Suprapubic skin (tissue), 3 donors: ENCODE measurements around the gene CLDN14.

ENCODE experiments used
- CTCF ChIP-seq, 2 donors: fragments of 200-600 bp in 1 of 2; fragments of 450-650 bp in 1 of 2; sonication (generic) in 1 of 2; IDR thresholded peaks; one replicate each; pipeline ENCODE4 v1.5.1; 2016 to 2019; ENCODE audit warnings: antibody characterized with exemption in 2 of 2, mild to moderate bottlenecking in 1 of 2, moderate library complexity in 1 of 2
- POLR2AphosphoS5 ChIP-seq, 3 donors: sonication (generic); formaldehyde crosslinking; IDR thresholded peaks; one replicate each; pipeline ENCODE4 v1.6.1; 2017; ENCODE audit warnings: antibody characterized with exemption in 3 of 3

- TF ChIP-seq CTCF (IDR thresholded peaks at IDR 0.05) (no peak), POLR2AphosphoS5 (IDR thresholded peaks at IDR 0.05) (no peak)
These were observed 30.2 kb upstream of the CLDN14 start for GRCh38 chr21:36509973-36510664.
